DLD1 (cell line): ENCODE data around the gene TMOD1.

ENCODE experiments used
- in situ Hi-C: cut with HindIII; loops from 2 replicates; pipeline ENCODE4 v1.10.0; 2017; ENCODE audit warnings: low sequenced_read_pairs

Gene TMOD1

GRCh38 chr9:97628668-97629067 is 127.2 kb downstream of the TMOD1 start:
- in situ Hi-C loops: no loop called here

GRCh38 chr9:97629156-97629555 is 127.7 kb downstream of the TMOD1 start:
- in situ Hi-C loops: no loop called here

- in situ Hi-C loops: no loop called here
These were observed 129.1 kb downstream of the TMOD1 start for GRCh38 chr9:97630591-97630990.

GRCh38 chr9:97632248-97632984 is 130.9 kb downstream of the TMOD1 start:
- in situ Hi-C loops: no loop called here

GRCh38 chr9:97632985-97633858 is 131.8 kb downstream of the TMOD1 start, which contains the start of the genes NCBP1 and TSTD2:
Gene NCBP1 (plus strand): TSS chr9:97633821. CDS start chr9:97633882, 61 bp downstream.
Gene TSTD2 (minus strand): TSS chr9:97633368. CDS start chr9:97627562, 5,806 bp downstream.
- in situ Hi-C loops: no loop called here

- in situ Hi-C loops: no loop called here
These were observed 132.5 kb downstream of the TMOD1 start for GRCh38 chr9:97633859-97634490.

- in situ Hi-C loops: no loop called here
These were observed 133.6 kb downstream of the TMOD1 start for GRCh38 chr9:97635026-97635425.

- in situ Hi-C loops: no loop called here
These were observed 135.4 kb downstream of the TMOD1 start for GRCh38 chr9:97636903-97637302.

GRCh38 chr9:97638666-97639065 is 137.2 kb downstream of the TMOD1 start:
- in situ Hi-C loops: no loop called here

- in situ Hi-C loops: no loop called here
These were observed 138.9 kb downstream of the TMOD1 start for GRCh38 chr9:97640325-97640724.

GRCh38 chr9:97645720-97646119 is 144.3 kb downstream of the TMOD1 start:
- in situ Hi-C loops: no loop called here

GRCh38 chr9:97647996-97648395 is 146.5 kb downstream of the TMOD1 start:
- in situ Hi-C loops: no loop called here
